D721Med (cell line): ENCODE results near the gene TTLL9.

Experiments used
- DNase-seq: peaks from one replicate; pipeline ENCODE4 v3.0.0; 2011; ENCODE audit warnings: low spot score; ENCODE audit not compliant: insufficient read length
- FAIRE-seq: peaks from 2 replicates; lab custom pipeline; 2011; peaks lifted over from hg19 to GRCh38; lab: Jason Lieb, UNC
- CTCF ChIP-seq: IDR thresholded peaks from 2 replicates; pipeline ENCODE4 v1.5.1; 2012; ENCODE audit warnings: mild to moderate bottlenecking, control low read depth; ENCODE audit not compliant: insufficient read depth; ENCODE audit errors: missing control alignments

The TTLL9 gene

DNA sequence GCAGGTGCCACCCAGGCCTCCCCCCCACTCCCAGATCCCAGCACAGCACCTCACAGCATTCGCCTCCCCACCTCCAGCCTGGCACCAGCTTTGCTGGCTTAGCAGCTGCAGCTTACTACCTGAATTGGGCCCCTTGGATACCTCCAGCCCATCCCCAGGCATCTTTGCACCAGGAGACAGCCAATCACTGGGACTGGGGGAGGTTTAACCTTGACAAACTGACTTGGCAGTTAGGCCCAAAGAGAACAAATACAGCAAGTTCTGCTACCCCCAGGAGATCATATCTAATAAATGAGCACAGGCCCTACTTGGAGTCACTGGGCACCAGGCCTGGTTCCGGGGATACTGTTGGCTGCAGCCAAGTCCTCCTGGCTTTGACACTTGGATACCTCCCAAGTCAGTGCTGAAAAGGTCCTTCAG is 72.6 kb downstream of the TTLL9 start:
- FAIRE-seq, result no peak
- TF ChIP-seq CTCF, result no peak
- no peak for DNase-seq

GRCh38 chr20:31945319-31945718 is 74.9 kb downstream of the TTLL9 start:
- DNase-seq (no peak), FAIRE-seq (no peak)
- TF ChIP-seq CTCF, result no peak

DNA sequence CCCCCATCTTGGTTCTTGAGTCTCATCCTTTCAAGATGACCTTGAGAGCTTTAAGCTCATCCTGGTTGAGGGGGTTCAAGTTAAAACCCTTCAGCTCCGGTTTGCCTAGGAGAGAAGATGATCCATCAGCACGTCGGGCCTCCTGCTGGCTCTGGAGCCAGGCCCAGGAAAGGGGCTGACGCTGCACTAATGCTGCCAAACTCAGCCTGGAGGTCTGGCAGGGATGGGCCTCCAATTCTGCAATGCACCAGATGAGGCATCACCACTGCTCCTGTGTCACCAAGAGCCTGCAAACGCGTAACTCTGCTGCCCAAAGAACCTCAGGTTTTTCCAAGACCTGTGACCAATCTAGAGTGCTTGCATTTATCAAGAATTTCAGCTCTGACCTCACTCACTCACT is 75.4 kb downstream of the TTLL9 start:
- no peak for TF ChIP-seq CTCF
- no peak for DNase-seq
- no peak for FAIRE-seq

DNA sequence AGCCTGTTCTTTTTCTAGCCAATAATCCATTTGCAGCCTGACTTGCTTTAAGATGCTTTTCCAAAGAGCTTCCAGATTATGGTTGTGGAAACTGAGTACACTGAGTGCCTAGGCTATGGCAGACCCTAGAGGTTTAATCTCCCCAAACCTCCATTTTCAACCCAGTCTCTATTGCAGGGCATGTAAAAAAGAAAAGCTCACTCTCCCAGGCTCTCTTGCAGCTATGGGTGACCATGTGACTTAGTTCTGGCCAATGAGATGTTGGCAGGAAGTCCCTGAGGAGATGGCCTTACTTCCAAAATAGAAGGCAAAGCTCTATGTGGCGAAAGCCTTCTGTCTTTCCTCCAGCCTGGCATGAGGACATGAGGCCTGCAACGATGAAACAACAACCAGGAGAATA is 77.6 kb downstream of the TTLL9 start:
- FAIRE-seq (no peak), DNase-seq (no peak)
- no peak for TF ChIP-seq CTCF

DNA sequence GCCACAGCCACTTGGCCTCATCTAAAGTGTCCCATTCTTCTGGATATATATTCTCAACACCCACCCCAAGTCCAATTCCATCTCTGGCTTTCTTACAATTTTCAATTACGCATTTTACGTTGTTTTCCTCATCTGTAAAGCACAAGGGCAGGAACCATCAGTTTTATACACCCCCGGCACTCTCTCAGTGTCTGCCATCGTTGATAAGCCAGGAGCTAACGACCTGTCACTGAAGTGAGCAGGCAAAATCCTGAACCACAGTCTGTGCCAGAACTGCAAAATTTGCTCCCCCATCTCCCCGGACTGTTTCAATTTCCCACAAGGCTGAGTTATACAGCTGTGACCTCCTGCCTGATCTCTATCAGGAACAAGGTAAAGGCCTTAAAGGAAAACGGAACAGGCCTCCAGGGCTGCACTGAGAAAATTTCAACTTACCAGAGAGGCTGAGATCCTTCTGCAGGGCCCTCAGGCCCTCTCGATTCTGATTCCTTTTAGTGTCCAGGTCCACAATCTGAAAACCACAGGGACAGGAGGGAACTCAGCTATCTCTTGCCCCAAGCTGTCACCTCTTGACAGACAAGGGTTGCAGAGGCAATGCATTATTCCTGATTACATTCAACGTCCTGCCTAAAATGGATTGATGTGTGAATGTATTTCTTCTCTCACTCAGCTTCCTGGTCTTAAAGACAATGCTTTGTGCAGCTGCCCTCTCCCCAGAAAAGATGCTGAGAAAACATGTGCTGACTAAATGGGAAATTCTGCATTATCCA is 79.6 kb downstream of the TTLL9 start:
- DNase-seq (no peak), FAIRE-seq (no peak)
- TF ChIP-seq CTCF, result no peak

GRCh38 chr20:31951203-31951529 is 80.7 kb downstream of the TTLL9 start:
- no peak for FAIRE-seq
- no peak for TF ChIP-seq CTCF
- no peak for DNase-seq
